ENCODE results near the gene UBE2J2.

- TF ChIP-seq SP1 (IDR thresholded peaks at IDR 0.05; ENCODE audit: low read depth, low read length) (no peak), SP2 (IDR thresholded peaks at IDR 0.05; ENCODE audit: low read length) (no peak), GTF2F1 (IDR thresholded peaks at IDR 0.05; ENCODE audit: borderline replicate concordance, low read depth, low read length) (no peak), CTCF (IDR thresholded peaks at IDR 0.05; ENCODE audit: control extremely low read depth in 1 of 3, insufficient read depth in 1 of 3, low read depth in 1 of 3, low read length in 3 of 3) (no peak), RFX5 (IDR thresholded peaks at IDR 0.05; ENCODE audit: borderline replicate concordance, low read depth, low read length) (no peak), POLR2AphosphoS5 (IDR thresholded peaks at IDR 0.05; ENCODE audit: low read depth, low read length) (no peak), EZH2 (IDR thresholded peaks at IDR 0.05; ENCODE audit: low read depth, low read length, severe bottlenecking) (no peak), RAD21 (IDR thresholded peaks at IDR 0.05 in 1 of 2, conservative IDR thresholded peaks at IDR 0.05 in 1 of 2; ENCODE audit: low read depth in 2 of 2, low read length in 2 of 2) (no peak), YY1 (IDR thresholded peaks at IDR 0.05; ENCODE audit: low read depth, low read length) (no peak), EGR1 (IDR thresholded peaks at IDR 0.05; ENCODE audit: borderline replicate concordance, low read depth, low read length) (no peak), SIRT6 (IDR thresholded peaks at IDR 0.05; ENCODE audit: low read length) (no peak), SIN3A (conservative IDR thresholded peaks at IDR 0.05 in 1 of 2, IDR thresholded peaks at IDR 0.05 in 1 of 2; ENCODE audit: low read depth in 1 of 2, low read length in 2 of 2) (no peak)
- TF ChIP-seq, protein P1, sequence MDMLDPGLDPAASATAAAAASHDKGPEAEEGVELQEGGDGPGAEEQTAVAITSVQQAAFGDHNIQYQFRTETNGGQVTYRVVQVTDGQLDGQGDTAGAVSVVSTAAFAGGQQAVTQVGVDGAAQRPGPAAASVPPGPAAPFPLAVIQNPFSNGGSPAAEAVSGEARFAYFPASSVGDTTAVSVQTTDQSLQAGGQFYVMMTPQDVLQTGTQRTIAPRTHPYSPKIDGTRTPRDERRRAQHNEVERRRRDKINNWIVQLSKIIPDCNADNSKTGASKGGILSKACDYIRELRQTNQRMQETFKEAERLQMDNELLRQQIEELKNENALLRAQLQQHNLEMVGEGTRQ (IDR thresholded peaks at IDR 0.05; ENCODE audit: low read length): no peak
Observed at GRCh38 chr1:1268284-1268682, 5.4 kb downstream of the UBE2J2 start.

Measured in H1 (cell line).